ENCODE results near the gene GSPT1.

DNA sequence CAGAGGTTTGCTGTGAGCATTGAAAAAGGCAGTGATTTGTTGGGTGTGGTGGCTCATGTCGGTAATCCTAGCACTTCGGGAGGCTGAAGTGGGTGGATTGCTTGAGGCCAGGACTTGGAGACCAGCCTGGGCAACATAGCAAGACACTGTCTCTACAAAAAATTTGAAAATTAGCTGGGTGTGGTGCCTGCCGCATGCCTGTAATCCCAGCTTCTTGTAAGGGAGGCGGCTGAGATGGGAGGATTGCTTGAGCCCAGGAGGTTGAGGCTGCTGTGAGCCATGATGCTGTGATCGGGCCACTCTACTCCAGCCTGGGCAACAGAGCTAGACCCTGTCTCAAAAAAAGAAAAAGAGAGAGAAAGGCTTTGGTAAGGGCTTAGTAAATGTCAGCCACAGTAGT lies 33.1 kb upstream of the GSPT1 start:
- TF ChIP-seq EZH2 (IDR thresholded peaks at IDR 0.05): no peak
- TF ChIP-seq POLR2AphosphoS5 (IDR thresholded peaks at IDR 0.05; ENCODE audit: borderline replicate concordance, low read depth, low read length): no peak
- TF ChIP-seq FOXP2 (optimal IDR thresholded peaks at IDR 0.05; ENCODE audit: control extremely low read depth, extremely low read length, insufficient read depth): no peak

Data from SK-N-MC (cell line).